22Rv1 (cell line): ENCODE results near the gene MAG.
"Not testable (repeated sequence)": the region's sequence is repeated elsewhere in the genome, so short reads cannot be mapped to it uniquely, and the experiment has no call there.

Experiments
- H3K27ac ChIP-seq: fragments of 450-650 bp; 2 replicates; pipeline ENCODE4 v1.5.1; 2017
- ZFX ChIP-seq: fragments of 450-650 bp; IDR thresholded peaks from 2 replicates; pipeline ENCODE4 v1.6.1; 2017; ENCODE audit warnings: antibody characterized with exemption, borderline replicate concordance
- TF ChIP-seq, protein P1 (sequence below): fragments of 450-650 bp; IDR thresholded peaks from 2 replicates; pipeline ENCODE4 v1.5.1; 2017; ENCODE audit warnings: mild to moderate bottlenecking

MAG gene

DNA sequence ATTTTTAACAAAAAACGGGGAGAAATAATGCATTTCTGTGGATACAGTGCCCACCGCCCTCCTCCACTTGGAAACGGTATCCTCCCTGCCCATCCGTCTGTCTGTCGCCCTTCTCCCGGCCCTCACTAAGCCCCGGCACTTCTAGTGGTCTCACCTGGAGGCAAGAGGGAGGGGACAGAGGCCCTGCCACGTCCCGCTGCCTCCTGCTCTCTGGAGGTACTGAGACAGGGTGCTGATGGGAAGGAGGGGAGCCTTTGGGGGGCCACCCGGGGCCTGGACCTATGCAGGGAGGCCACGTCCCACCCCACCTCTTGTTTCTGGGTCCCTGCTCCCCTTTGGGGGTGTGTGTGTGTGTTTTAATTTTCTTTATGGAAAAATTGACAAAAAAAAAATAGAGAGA lies 12.6 kb upstream of the MAG start:
- TF ChIP-seq, protein P1, sequence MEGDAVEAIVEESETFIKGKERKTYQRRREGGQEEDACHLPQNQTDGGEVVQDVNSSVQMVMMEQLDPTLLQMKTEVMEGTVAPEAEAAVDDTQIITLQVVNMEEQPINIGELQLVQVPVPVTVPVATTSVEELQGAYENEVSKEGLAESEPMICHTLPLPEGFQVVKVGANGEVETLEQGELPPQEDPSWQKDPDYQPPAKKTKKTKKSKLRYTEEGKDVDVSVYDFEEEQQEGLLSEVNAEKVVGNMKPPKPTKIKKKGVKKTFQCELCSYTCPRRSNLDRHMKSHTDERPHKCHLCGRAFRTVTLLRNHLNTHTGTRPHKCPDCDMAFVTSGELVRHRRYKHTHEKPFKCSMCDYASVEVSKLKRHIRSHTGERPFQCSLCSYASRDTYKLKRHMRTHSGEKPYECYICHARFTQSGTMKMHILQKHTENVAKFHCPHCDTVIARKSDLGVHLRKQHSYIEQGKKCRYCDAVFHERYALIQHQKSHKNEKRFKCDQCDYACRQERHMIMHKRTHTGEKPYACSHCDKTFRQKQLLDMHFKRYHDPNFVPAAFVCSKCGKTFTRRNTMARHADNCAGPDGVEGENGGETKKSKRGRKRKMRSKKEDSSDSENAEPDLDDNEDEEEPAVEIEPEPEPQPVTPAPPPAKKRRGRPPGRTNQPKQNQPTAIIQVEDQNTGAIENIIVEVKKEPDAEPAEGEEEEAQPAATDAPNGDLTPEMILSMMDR = no peak
- TF ChIP-seq ZFX = no peak

DNA sequence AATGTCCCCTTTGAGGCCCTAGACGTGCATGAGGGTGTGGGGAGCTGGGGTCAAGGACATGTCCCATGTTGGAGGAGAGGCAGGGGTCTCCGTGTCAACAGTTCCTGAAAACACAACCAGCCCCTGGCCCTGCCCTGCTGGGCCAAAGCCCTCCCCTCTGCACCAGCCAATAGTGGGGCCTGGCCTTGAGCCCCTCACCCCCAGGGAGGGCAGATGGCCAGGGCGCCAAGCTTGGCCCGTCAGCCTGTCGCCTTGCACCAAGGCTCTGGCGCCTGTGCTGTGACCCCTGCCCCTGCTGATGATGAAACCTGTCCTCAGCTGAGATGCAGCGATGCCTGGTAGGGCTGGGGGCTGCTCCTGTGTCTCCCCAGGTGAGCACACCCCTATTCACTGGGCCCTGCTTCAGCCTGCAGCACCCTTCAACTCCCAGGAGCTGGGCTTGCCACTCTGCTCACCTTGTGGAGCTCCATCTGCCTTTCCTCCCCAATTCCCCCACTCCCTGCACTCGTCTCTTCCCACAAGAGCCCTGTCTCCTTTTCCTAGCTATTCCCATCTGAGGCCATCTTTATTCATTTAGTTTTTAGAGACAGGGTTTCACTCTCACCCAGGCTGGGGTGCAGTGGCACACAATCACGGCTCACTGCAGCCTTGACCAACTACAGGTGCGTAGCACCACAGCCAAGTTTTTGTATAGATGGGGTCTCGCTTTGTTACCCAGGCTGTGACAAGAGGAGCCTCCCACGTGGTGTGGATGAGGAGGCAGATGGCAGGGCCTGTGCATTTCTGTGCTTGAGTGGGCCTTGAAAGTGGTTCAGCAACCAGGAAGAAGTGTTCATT lies 11.8 kb upstream of the MAG start:
- H3K27ac ChIP-seq = no peak overlapping the region
- TF ChIP-seq, protein P1 = no peak
- no peak for TF ChIP-seq ZFX

More for the DNA sequence above, 12.6 kb upstream of the MAG start:
- H3K27ac ChIP-seq = no peak overlapping the region

DNA sequence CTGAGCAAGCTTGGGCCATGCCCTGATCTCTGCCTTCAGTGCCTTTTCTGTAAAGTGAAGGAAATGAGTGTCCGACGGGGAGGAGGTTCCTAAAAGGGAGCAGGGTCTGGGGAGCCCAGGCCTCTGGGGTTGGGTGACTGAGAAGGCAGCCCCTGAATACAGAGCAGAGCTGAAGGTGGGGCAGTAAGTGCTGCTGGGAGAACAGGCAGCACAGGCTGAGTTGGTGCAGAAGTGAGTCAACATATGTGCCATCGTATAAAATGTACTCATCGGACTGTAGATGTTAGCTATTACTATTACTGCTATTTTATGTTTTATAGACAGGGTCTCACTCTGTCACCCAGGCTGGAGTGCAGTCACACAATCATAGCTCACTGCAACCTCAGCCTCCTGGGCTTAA lies 10.7 kb upstream of the MAG start:
- no peak overlapping the region for H3K27ac ChIP-seq
- TF ChIP-seq, protein P1 = no peak
- no peak for TF ChIP-seq ZFX

DNA sequence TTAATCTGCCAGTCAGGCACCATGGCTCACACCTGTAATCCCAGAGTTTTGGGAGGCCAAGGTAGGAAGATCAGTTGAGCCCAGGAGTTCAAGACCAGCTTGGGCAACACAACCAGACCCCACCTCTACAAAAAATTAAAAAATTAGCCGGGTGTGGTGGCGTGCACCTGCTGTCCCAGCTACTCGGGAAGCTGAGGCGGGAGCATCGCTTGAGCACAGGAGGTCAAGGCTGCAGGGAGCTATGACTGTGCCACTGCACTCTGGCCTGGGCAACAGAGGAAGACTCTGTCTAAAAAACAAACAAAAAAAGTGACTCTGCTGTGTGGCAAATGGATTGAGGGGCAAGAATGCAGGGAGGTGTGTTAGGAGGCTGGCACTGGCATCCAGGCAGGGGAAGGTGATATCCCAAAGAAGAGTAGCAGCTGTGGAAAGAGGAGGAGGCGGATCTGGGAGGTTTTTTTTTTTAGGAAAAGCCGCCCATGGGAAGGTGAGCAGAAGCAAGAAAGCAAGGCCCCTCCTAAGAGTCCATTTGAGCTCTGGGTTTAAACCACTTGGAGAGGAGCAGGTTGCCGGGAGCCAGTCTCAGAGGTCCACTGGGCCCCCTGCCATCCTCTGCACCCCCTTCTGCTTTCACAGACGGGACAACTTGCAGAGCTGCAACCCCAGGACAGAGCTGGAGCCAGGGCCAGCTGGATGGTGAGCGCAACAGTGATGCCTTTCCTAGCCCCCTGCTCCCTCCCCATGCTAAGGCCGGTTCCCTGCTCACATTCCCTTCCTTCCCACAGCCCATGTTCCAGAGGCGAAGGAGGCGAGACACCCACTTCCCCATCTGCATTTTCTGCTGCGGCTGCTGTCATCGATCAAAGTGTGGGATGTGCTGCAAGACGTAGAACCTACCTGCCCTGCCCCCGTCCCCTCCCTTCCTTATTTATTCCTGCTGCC lies 7.5 kb upstream of the MAG start:
- TF ChIP-seq ZFX = no peak
- TF ChIP-seq, protein P1 = no peak
- H3K27ac ChIP-seq = no peak overlapping the region

DNA sequence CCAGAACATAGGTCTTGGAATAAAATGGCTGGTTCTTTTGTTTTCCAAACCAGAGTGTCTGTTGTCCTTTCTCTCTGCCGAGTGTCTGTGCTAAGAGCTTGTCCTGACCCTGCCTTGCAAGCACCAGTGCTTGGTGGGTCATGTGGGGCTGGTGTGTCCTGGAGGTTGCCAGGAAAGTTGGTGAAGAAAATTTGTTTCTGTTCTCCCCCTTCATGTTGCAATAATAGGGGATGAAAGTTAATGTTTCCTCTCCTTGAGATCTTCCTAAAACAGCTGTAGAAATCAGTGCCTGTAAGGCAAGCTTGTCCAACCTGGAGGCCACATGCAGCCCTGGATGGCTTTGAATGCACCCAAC lies 6.9 kb upstream of the MAG start:
- no peak for TF ChIP-seq ZFX
- TF ChIP-seq, protein P1 = no peak

DNA sequence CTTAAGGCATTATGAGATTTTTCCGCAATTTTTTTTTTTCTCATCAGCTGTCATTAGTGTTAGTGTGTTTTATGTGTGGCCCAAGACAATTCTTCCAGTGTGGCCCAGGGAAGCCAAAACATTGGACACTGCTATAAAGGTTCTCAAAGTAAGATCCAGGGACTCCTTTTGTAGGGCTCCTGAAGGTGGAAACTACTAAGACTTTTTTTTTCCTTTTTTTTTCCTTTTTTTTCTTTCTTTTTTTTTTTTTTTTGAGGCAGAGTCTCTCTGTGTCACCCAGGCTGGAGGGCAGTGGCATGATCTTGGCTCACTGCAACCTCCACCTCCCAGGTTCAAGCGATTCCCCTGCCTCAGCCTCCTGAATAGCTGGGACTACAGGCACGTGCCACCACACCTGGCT lies 6.5 kb upstream of the MAG start:
- H3K27ac ChIP-seq = not testable (repeated sequence)

More for the DNA sequence above, 6.9 kb upstream of the MAG start:
- H3K27ac ChIP-seq = no peak overlapping the region

DNA sequence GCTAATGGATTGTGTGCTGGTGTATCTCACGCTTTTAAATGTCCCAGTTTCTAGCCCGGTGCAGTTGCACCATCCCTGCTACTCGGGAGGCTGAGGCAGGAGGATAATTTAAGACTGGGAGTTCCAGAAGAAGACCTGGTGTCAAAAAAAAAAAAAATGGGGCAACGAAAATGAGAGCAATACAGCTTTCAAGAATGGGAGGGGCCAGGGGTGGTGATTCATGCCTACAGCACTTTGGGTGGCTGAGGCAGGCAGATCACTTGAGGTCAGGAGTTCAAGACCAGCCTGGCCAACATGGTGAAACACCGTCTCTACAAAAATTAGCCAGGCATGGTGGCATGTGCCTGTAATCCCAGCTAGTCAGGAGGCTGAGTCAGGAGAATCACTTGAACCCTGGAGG lies 5.9 kb upstream of the MAG start:
- H3K27ac ChIP-seq = not testable (repeated sequence)

DNA sequence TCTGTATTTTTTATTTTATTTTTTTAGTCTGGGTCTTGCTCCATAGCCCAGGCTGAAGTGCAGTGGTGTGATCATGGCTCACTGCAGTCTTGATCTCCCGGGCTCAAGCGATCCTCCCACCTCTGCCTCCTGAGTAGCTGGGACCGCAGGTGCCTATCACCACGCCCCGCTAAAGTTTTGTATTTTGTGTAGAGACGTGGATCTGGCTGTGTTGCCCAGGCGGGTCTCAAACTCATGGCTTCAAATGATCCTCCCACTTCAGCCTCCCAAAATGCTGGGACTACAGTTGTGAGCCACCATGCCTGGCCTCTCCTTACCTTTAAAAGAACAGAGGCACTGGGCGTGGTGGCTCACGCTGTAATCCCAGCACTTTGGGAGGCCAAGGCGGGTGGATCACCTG lies 4.2 kb upstream of the MAG start:
- TF ChIP-seq, protein P1 = no peak
- TF ChIP-seq ZFX = no peak
- no peak overlapping the region for H3K27ac ChIP-seq
